Epithelial cell of proximal tubule (primary cell): Measurements from ENCODE around the gene FCRL6. TPM values are rescaled to one million over a fixed set of nuclear protein-coding genes. Genes with fewer than 3 reads are reported as not detected.
A peak's percentile ranks its signal among the peaks of the same experiment; 100 is the strongest.

Source experiments
- DNase-seq: peaks from one replicate; pipeline ENCODE4 v3.0.0-alpha.2; 2011; ENCODE audit warnings: low read depth
- H3K4me3 ChIP-seq: 2 replicates; pipeline ENCODE4 v1.5.1; 2011; ENCODE audit warnings: low read depth, mild to moderate bottlenecking, low read length
- total RNA-seq: library from RNA; depleted of rRNA; stranded (reverse); fragments of >200 nt; gene quantifications from 2 replicates; pipeline ENCODE4 v1.2.3, GENCODE V29; 2015
- TF ChIP-seq, protein P1 (sequence below): conservative IDR thresholded peaks from 2 replicates; pipeline ENCODE4 v1.5.1; 2012; ENCODE audit warnings: low read depth, mild to moderate bottlenecking, low read length

FCRL6 gene
- total RNA-seq, 1 donor from 2014 or later = not detected

DNA sequence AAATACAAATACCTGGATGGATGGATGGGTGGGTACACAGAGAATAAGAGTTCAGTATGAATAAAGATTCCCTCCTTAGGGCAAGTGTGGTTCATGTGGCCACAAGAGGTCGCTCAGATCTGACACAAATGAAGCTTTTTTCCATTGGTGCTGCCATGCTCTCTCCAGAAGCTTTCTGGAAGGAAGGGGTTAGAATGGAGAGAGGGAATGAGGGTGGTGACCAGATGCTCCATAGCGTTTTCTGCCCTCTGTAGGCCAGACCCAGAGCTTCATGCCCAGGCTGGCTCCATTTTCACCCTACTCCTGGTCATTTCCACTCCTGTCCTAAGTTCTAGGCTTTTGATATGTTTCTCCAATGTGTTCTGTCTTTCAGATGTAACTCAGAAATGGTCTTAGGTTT is 3.3 kb upstream of the FCRL6 start:
- TF ChIP-seq, protein P1, sequence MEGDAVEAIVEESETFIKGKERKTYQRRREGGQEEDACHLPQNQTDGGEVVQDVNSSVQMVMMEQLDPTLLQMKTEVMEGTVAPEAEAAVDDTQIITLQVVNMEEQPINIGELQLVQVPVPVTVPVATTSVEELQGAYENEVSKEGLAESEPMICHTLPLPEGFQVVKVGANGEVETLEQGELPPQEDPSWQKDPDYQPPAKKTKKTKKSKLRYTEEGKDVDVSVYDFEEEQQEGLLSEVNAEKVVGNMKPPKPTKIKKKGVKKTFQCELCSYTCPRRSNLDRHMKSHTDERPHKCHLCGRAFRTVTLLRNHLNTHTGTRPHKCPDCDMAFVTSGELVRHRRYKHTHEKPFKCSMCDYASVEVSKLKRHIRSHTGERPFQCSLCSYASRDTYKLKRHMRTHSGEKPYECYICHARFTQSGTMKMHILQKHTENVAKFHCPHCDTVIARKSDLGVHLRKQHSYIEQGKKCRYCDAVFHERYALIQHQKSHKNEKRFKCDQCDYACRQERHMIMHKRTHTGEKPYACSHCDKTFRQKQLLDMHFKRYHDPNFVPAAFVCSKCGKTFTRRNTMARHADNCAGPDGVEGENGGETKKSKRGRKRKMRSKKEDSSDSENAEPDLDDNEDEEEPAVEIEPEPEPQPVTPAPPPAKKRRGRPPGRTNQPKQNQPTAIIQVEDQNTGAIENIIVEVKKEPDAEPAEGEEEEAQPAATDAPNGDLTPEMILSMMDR = peak; percentile 79
- DNase-seq = peak; percentile 36
- no peak overlapping the region for H3K4me3 ChIP-seq

GRCh38 chr1:159799446-159799985 is 2.6 kb upstream of the FCRL6 start:
- TF ChIP-seq, protein P1 = no peak
- DNase-seq = no peak
- H3K4me3 ChIP-seq = no peak overlapping the region

- no peak for DNase-seq
- H3K4me3 ChIP-seq = no peak overlapping the region
- TF ChIP-seq, protein P1 = no peak
These were observed 1.8 kb upstream of the FCRL6 start for GRCh38 chr1:159800177-159800930.

DNA sequence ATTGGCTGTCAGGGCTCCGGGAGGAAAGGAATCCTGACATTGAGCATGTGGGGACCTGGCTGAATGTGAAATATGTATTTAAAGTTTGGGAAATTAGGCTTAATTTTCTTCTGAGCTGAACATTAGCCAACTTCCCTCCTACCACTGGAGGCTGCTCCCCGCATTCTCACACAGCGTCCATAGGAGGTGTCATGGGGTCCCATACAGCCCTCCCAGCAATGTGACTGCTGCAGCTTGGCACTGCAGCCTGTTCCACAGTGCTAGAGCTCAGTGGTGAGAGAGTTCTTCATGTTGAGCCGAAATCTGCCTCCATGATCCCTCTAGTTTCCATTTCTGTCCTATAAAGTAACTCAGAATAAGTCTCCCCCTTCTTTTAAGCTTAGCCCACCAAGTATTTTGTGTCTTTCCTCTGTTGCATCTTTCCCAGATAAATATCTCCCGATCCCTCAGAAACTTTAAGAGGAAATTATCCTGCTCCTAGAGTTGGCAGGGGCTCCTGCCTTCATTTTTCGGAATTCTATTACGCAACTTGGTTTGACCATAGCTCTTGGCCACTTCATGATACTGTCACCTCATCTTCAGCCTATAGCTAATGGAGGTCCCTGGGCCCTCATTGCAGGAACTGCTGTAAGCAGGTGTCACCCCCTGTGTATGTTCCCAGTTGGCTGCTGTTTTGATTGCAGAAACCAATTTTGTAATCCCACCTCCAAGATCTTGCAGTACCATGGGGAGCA is 2.0 kb downstream of the FCRL6 start:
- TF ChIP-seq, protein P1 = no peak
- no peak for DNase-seq
- H3K4me3 ChIP-seq = no peak overlapping the region

GRCh38 chr1:159804924-159805323 is 2.8 kb downstream of the FCRL6 start:
- TF ChIP-seq, protein P1 = no peak
- no peak for DNase-seq
- H3K4me3 ChIP-seq = no peak overlapping the region

- TF ChIP-seq, protein P1 = no peak
- no peak for DNase-seq
- H3K4me3 ChIP-seq = no peak overlapping the region
These were observed 13.8 kb downstream of the FCRL6 start for GRCh38 chr1:159815926-159816325.
